Stimulated activated CD4-positive, alpha-beta T cell treated with anti-CD3 and anti-CD28 coated beads, TNF-alpha, amount 100 ng/mL, for 4 hours (primary cell): Measurements from ENCODE around the gene KRT84.

Experiments
- DNase-seq, 3 experiments: peaks; one replicate each; pipeline ENCODE4 v3.0.0-alpha.2; 2020; ENCODE audit warnings: low read depth in 3 of 3

KRT84 gene, protein sequence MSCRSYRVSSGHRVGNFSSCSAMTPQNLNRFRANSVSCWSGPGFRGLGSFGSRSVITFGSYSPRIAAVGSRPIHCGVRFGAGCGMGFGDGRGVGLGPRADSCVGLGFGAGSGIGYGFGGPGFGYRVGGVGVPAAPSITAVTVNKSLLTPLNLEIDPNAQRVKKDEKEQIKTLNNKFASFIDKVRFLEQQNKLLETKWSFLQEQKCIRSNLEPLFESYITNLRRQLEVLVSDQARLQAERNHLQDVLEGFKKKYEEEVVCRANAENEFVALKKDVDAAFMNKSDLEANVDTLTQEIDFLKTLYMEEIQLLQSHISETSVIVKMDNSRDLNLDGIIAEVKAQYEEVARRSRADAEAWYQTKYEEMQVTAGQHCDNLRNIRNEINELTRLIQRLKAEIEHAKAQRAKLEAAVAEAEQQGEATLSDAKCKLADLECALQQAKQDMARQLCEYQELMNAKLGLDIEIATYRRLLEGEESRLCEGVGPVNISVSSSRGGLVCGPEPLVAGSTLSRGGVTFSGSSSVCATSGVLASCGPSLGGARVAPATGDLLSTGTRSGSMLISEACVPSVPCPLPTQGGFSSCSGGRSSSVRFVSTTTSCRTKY

DNA sequence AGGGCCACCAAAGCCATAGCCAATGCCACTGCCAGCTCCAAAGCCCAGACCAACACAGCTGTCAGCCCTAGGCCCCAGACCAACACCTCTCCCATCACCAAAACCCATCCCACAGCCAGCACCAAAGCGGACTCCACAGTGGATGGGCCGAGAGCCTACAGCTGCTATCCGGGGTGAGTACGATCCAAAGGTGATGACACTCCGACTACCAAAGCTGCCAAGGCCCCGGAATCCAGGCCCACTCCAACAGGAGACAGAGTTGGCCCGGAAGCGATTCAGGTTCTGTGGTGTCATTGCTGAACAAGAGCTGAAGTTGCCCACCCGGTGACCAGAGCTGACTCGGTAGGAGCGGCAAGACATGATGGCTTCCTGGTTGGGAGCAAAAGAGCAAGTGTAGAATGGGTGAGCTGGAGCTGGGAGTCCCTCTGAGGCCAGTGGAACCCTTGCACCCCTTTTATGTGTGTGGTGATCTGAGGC, at the start of gene KRT84:
Gene KRT84 (minus strand): TSS at position 427 of the 477 bp plus-strand sequence. CDS start 67 bp downstream, at position 360.
- no peak for DNase-seq

DNA sequence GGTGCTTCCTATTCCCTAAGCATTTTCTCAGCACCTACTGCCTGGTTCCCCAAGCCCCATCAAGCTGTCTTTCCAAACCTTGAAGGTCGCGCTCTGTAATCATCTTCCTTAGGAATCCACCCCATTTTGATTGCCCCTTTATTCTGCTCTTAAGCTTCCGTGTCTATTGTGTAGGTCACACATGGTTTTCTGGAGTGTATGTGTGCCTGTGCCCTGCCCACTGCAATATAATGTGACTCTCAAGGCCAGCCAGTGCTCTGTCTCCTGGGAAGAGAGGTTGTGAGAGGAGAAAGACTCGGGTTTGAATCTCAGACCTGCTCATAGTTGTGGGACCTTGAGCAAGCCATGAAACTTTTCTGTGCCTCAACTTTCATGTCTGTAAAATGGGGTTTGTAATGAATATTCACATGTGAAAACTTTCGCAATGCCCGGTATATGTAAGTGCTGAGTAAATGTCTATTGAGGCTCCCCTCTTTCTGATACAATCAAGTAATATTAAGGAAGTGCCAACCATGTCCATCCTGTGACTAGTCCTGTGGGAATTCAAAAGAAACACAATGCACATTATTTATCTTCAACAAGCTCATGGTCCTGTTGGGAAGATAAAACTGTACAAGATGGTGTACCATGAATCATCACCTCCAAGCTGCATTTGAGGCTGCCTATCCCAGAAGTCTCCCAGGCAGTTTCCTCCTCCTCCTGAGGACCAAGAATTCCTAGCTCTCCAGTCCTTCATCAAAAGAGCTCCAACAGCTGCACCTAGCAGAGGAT, 49.5 kb upstream of the KRT84 start:
- no peak for DNase-seq

DNA sequence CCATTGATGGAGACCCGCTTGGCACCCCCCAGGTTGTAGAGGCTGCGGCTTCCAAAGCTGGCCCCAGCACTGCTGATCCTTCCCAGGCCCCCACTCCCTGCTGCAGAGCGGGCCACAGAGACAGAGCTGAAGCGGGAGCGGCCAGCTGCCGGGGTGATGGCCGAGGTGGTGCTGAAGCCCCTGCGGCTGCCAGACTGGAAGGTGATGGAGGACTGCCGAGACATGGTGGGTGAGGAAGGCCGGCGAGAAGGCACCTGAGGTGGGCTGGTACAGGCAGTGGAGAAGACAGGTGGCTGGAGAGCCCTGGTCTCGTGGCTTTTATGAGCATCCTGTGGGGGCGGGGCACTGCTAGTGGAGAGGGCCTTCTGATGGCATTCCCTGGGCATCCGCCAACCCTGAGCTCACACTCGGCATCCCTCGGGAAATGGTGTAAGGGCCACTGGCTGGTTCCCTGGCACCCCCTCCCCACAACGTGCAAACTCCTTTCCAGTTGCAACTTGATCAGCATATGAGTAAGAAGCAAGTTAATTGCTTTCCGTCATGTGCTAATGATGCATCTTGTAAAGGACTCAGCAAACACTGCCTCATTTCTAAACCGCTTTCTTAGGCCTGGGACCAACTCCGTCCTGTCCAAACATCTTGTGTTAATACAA, 48.8 kb upstream of the KRT84 start, which contains the start of gene KRT75:
Gene KRT75 (minus strand): TSS at position 291 of the 653 bp plus-strand sequence. CDS start 67 bp downstream, at position 224.
- DNase-seq, result no peak

DNA sequence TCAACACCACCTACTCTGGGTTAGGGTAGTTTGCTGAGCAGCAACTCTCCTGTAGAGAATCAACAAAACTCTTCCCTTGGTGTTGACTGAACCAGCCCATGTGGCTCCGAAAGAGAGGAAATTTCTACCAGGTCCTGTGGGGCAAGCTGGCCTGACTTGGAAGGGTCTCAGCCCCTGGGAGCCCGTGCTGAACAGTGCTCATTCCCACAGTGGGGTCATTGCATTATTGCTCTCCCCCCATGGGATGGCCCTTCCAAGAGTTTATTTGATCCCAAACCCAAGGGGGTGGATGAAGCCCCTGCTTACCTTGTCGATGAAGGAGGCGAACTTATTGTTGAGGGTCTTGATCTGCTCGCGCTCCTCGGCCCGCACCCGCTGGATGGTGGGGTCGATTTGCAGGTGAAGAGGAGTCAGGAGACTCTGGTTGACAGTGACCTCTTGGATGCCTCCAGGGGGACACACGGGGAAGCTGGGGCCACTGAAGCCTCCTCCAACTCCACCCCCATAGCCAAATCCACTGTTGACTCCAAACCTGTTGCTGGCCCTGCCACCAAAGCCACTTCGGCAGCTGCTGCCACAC, 48.1 kb upstream of the KRT84 start:
- no peak for DNase-seq

DNA sequence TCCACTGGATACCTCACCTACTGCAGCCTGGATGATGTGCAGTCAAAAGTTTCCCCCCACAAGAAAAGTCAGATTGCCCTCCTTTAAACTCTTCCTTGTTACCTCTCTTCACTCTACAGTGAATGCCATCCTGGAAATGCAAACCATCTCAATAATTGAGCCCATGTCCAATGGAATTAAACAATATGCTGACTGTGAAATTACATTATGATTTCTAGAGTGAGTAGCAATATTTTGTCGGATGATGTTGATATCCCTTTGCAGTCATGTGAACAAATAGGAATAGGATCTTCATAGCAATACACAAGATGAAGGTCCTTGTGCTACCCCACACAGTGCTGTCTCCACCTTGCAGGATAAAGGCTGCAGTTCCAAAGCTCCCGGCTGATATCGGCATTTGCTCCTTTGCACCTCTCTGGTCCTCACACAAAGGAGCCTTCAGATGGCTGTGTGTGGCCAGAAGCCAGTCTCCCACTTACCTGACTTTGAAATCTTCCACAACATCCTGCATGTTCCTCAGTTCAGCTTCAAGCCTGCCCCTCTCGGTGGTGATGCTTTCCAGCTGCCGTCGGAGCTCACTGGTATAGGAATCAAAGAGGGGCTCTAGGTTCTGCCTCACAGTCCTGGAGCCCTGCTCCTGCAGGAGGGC, 47.2 kb upstream of the KRT84 start:
- no peak for DNase-seq

DNA sequence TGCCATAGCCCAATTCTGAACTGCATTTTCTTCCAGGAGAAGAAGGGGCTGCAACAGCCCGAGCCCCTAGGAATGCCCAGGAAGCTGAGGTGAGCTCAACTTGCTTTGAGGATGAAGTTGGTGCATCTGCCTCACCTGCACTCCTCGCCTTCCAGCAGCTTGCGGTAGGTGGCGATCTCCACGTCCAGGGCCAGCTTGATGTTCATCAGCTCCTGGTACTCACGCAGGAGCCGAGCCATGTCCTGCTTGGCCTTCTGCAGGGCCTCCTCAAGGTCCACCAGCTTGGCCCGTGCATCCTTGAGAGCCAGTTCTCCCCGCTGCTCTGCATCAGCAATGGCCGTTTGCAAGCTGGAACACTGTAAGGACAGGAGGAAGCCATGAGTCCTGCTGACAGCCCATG, 42.7 kb upstream of the KRT84 start:
- no peak for DNase-seq

DNA sequence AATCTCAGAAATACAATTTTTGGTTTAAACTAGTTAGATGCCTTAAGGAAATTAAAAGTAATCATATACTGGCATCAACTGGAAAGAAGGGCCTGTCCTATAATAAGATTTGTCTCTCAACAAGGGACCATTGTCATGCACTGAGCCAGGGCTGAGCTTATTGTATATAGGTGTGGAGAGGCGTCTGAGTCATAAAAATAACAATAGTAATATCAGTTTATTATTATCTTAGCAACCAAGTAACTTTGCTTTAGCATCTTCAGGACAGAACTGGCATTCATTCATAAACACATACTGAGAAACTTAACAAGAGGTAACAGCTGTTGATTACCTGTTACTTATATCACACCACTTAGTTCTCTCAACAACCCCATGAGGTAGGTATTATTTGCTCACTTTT, 41.6 kb upstream of the KRT84 start:
- DNase-seq, result no peak

DNA sequence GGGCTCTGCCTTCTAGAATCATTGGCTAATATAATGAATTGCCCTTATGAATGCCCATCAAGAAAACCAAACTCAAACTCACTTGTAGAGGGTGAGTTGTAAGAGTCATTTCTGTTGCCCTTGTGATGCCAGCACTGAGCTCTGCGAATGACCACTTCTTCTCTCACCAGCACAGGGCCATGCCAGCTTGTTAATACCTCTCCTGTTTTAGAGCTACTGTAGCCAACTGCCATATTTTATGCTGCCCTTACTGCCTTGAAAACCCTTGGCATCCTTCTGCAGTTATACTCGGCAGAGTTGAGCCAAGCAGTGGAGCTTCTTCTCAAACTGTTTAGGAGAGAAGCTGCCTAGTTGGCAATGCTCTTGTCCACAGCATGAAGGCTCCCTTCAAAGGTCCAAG, 40.6 kb upstream of the KRT84 start:
- DNase-seq, result no peak

DNA sequence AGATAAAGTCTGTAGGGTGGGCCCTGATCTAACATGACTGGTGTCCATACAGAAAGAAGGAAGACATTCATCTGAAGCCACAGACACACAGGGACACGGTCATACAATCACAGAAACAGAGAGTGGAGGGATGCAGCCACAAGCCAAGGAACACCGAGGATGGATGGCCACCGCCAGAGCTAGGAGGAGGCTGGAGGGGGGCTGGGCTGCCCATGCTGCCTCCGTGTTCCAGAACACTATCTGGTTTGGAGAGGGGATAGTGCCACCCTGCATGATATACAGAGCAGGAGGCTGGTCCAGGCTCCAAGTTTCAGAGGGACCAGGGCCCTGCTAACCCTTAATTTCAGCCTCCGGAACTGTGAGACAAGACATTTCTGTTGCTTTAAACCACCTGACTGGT, 40.0 kb upstream of the KRT84 start:
- no peak for DNase-seq

DNA sequence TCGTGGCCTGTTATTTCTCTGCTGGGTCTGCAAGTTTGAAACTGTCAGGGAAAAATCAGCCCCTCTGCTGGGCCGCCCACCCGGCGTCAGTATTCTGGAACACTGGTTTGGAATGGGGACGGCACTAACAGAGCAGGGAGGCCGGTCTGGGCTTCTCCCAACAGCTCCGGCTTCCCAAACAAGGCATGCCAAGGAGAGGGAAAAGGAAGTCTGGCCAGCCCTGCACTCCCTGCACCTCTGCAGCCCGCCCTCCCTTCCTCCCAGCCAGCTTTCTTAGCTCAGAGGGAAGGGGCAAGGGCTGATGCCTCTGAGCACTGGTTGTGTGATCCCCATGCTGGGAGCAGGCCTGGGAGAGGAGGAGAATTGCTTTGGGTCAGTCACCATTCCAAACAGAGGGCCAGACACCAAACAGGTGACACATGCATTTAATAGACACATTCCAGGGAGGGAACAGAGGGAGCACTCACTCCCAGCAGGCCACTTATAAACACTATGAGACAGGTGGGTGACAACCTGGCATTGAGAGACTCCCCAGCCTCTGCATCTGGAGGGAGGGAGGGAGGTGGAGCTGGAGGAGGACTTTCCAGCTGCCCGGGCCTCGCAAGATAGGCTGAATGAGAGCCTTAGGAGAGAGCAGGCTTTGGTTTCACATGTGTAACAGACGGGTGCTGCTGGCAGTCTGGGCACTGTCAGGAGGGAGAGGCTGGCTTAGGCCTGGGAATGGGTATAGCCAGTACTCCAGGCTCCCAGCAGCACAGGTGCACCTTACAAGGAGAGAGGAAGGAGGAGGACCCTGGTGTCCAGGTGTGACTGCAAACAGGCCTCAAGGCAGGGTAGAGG, 38.4 kb upstream of the KRT84 start:
- no peak for DNase-seq

DNA sequence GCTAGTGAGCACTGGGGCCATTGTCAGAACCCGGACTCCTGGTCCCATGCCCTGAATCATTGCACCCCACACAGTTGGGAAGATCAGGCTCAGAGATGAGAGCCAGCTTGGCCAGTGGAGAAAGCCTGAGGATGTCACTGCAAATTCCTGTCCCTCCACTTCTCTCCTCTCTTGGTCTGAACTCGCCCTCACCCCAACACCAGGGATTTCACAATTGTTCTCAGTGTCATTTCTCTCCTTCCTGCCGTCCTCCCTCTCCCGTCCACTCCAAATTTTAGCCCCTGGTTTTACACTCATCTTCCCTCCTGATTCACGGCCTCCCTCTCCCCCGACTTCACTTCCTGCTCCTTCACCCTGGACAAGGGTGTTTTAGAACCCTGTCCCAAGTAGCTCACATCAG, 37.6 kb upstream of the KRT84 start:
- no peak for DNase-seq

DNA sequence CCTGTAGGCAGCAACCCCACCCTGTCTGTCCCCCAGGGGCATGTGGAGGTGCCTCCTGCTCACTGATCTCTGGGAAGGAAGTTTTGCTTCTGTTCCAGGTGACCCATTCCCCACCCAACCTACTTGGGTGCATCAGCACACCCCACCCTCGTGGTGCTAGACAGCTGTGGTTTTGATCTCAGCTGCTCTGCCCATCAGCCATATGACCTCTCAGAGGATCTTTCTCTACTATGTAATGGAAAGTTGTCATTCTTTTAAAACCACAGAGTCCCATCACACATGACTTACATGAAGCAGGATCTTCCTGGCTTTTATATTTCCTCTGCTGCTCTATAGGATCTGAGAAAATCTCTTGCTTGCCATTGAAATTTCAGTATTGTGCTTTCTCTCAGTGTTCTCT, 34.2 kb upstream of the KRT84 start:
- no peak for DNase-seq

DNA sequence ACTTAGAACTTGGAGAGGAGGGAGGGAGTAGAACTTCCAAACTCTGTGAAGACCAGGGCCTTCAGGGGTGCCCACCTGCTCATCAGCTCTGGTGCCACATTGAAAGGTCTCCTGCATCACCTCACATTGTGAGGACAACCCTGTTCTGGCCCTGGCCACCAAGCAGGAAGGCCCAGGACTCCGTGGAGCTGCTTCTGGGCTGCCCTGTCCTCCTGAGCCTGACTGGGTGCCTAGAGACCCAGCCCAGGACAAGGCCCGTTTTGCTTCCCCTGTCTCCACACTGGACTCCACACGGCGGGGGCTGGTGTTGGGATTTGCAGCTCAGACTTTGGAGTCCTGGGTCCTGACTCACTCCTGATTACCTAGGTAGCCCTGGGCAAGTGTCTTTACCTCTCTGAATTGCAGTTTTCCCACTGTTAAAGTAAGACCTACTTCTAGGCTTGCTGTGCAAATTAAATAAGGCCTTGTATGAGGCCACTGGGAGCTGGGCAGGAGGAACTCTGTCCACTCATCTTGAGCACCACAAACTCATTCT, 33.2 kb upstream of the KRT84 start:
- DNase-seq, result no peak

DNA sequence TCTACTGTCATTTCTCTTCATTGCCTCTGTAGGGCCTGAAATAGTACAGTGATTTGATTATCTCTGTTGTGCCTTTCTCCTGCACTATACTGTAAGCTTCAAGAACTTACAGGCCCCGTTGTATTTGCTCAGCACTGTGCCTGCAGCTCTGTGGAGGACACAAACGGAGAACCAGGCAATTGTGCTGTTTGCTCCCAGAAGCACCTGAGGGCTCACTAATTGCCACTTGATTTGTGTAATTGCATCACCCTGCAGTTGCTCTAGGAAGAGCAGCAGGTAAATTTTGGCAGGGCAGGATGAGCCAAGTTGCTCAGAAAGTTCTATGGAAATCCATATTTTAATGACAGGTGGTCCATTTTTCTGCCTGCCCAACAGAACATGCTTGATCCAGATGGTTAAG, 32.3 kb upstream of the KRT84 start:
- no peak for DNase-seq

DNA sequence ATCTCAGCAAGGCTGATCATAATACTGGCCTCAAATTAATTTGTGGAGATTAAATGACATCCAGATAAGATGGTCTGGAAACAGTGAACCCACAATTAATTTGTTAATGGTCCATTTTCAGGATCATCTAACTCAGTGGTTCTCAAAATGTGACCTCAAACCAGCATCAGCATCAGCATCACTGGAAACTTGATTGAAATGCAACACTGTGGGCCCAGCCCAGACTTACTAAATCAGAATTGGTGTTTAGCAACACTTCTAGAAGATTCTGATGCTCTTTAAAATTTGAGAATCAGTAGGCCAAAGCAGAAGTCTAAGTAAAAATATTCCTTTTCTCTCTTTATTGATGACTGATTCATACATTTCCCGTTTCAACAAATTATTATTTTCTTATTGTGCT, 31.3 kb upstream of the KRT84 start:
- DNase-seq, result no peak

DNA sequence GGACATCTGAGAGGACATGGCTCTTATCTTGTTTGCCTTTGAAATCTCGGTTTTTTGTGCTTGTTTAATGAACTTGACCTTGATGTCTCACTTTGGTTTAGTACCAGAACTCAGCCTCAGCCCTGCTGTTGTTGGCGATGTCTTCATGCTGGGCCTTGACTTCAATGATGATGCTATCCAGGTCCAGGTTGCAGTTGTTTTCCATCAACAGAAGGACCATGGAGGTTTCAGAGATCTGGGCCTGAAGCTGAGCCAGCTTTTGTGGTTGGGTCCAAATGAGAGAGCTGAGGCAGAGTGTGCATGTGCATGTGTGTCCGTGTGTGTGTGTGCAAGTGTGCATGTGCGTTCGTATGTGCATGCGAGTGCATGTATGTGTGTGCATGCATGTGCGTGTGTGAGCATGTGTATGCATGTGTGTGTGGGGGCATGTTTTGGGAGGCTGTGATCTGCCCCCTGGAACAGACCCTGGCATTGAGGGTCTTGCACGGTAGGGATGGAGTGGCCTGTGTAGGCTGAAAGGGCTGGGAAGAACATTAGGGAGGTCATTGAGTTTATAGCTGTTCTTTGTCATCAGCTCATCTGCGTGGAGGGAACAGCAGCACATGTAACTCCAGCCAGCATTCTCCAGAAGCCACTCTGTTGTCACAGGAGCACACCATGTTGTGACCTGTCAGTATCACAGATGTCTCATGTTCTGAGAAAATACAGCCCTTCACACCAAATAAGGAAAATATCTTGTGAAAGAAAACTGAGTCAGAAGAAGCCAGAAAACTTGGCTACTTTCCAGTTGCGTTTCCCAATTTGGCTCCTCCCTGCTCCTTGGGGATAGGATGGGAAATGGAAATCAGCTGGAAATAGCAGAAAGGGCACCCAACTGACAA, 30.7 kb upstream of the KRT84 start:
- no peak for DNase-seq

DNA sequence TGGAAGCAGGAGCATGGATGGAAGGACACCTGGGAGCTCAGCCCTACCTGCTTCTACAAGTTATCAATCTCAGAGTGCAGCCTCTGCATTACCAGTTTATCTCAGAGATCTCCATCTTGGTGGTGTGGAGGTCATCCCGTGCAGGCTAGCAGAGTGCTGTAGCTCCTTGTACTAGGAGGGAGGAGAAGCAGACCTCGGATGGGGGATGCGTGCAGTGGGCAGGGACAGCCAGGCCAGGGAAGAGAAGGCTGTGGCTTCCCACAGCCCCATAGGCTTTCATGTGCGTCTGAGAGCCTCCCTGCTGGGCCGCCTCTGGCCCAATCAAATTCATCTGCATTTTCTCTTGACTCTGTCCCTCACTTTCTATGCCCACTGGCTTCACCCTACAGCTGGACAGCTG, 29.5 kb upstream of the KRT84 start:
- DNase-seq, result no peak

DNA sequence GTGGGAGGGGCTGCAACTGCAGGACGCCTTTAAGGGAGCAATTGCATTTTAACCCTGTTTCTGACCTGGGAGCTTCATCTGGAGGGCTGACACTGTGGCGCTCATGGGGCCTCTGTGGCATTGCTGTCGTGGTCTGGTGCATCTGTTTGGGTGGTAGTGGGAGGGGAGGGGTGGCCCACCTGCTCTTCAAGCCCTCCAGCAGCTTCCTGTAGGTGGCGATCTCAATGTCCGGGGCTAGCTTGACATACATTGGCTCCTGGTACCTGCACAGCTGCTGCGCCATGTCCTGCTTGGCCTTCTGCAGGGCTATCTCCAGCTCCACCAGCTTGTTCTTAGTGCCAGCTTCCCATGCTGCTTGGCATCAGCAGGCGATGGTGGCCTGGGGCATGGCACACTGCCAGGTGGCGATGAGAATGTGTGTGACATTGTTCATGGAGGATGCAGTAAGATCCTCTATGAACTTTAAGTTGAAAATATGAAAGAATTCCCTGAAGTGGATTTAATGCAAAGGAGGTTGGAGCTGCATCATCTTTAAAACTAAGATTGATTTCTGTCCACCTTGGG, 28.4 kb upstream of the KRT84 start:
- no peak for DNase-seq

DNA sequence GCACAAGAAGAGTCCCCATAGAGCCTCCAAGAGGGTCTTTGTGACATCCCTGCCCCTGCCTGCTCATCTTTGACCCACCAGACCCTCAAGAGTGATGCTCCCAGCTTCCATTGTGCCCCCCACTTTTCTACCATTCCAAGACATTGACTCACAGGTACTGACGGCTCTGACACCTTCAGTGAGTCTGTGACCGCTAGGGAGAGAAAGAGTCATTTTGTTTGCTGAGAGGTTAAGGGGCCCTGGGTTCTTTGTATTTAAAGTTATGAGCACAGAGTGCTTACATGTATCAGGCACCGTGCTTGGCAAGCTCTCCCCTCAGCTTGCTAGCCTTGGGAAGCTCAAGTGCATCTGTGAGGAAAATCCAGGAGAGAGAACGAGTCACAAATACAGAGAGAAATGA, 27.8 kb upstream of the KRT84 start:
- DNase-seq, result no peak
